K562 (cell line): ENCODE results near the gene PTGR1.

Experiments
- ATF7 ChIP-seq: fragments of 450-650 bp; IDR thresholded peaks from 2 replicates; pipeline ENCODE4 v1.7.1; 2014; ENCODE audit warnings: mild to moderate bottlenecking, moderate library complexity
- CTCF ChIP-seq, 3 experiments: IDR thresholded peaks in 2 of 3; conservative IDR thresholded peaks in 1 of 3; 2 replicates each; pipeline ENCODE4 v1.5.1; 2011 to 2012; ENCODE audit warnings: low read length in 3 of 3, mild to moderate bottlenecking in 3 of 3, control low read depth in 2 of 3, improper control_type of control experiment in 1 of 3, inconsistent platforms in 1 of 3, low read depth in 1 of 3, mixed read lengths in 1 of 3, moderate library complexity in 1 of 3; ENCODE audit not compliant: insufficient read depth in 2 of 3
- GTF2A2 ChIP-seq: IDR thresholded peaks from 2 replicates; pipeline ENCODE4 v1.6.1; 2016; ENCODE audit warnings: mild to moderate bottlenecking, missing genetic modification characterization, missing compliant biosample characterization
- JUN ChIP-seq, 2 experiments: sonication (generic) in 1 of 2; formaldehyde crosslinking in 1 of 2; IDR thresholded peaks; 2 replicates each; pipeline versions ENCODE4 v1.6.1 to v1.8.0; 2012 to 2022; ENCODE audit warnings: borderline replicate concordance in 2 of 2, mild to moderate bottlenecking in 2 of 2, improper control_type of control experiment in 1 of 2, low read depth in 1 of 2, low read length in 1 of 2, missing genetic modification reagents in 1 of 2
- RBFOX2 ChIP-seq: fragments of 200-400 bp; formaldehyde crosslinking; IDR thresholded peaks from 2 replicates; pipeline ENCODE4 v1.6.1; 2017; ENCODE audit warnings: low read depth, mild to moderate bottlenecking, low read length, moderate library complexity
- RERE ChIP-seq: sonication (generic); formaldehyde crosslinking; IDR thresholded peaks from 2 replicates; pipeline ENCODE4 v1.8.0; 2023; ENCODE audit warnings: missing genetic modification reagents, mild to moderate bottlenecking, borderline replicate concordance
- REST ChIP-seq, 2 experiments: fragments of 450-650 bp; formaldehyde crosslinking in 1 of 2; IDR thresholded peaks; 2 replicates each; pipeline versions ENCODE4 v1.4.0 to v1.6.1; 2014 to 2020; ENCODE audit warnings: mild to moderate bottlenecking in 2 of 2, borderline replicate concordance in 1 of 2, low read depth in 1 of 2
- ZFX ChIP-seq: sonication (generic); formaldehyde crosslinking; IDR thresholded peaks from 2 replicates; pipeline ENCODE4 v1.8.0; 2022; ENCODE audit warnings: mild to moderate bottlenecking, missing genetic modification reagents, moderate library complexity

GRCh38 chr9:111582888-111583287 lies 16.6 kb downstream of the PTGR1 start:
- TF ChIP-seq GTF2A2 (tag) (no peak), CTCF (IDR thresholded peaks at IDR 0.05 in 2 of 3, conservative IDR thresholded peaks at IDR 0.05 in 1 of 3; ENCODE audit: insufficient read depth in 2 of 3, low read depth in 1 of 3, low read length in 3 of 3) (no peak), RBFOX2 (no peak), JUN (IDR thresholded peaks at IDR 0.05; ENCODE audit: borderline replicate concordance, low read depth, low read length) (no peak), JUN (CRISPR knock-in tag; IDR thresholded peaks at IDR 0.05; ENCODE audit: borderline replicate concordance) (no peak), ZFX (no peak), REST (IDR thresholded peaks at IDR 0.05; ENCODE audit: borderline replicate concordance) (no peak), REST (CRISPR knock-in tag; IDR thresholded peaks at IDR 0.05; ENCODE audit: low read depth) (no peak), ATF7 (no peak), RERE (CRISPR knock-in tag) (no peak)
